NCI-H2196 (cell line): Measurements from ENCODE around the gene CDH13.

Experiments
- DNase-seq: peaks from one replicate; lab custom pipeline; 2025; ENCODE audit not compliant: unreplicated experiment; lab: John Stamatoyannopoulos, UW

Gene CDH13

GRCh38 chr16:83374979-83375378 lies 748.2 kb downstream of the CDH13 start:
- no peak for DNase-seq

- no peak for DNase-seq
These were observed 763.0 kb downstream of the CDH13 start for GRCh38 chr16:83389751-83390150.

GRCh38 chr16:83390759-83391158 lies 764.0 kb downstream of the CDH13 start:
- no peak for DNase-seq

- no peak for DNase-seq
These were observed 766.0 kb downstream of the CDH13 start for GRCh38 chr16:83392743-83393142.

GRCh38 chr16:83393196-83393981 lies 766.6 kb downstream of the CDH13 start:
- DNase-seq = no peak

GRCh38 chr16:83397601-83398291 lies 771.0 kb downstream of the CDH13 start:
- DNase-seq = no peak

GRCh38 chr16:83400234-83400633 lies 773.5 kb downstream of the CDH13 start:
- no peak for DNase-seq

- no peak for DNase-seq
These were observed 775.5 kb downstream of the CDH13 start for GRCh38 chr16:83402160-83402814.

- no peak for DNase-seq
These were observed 776.2 kb downstream of the CDH13 start for GRCh38 chr16:83402967-83403366.

- no peak for DNase-seq
These were observed 777.0 kb downstream of the CDH13 start for GRCh38 chr16:83403761-83404160.

GRCh38 chr16:83404261-83404660 lies 777.5 kb downstream of the CDH13 start:
- DNase-seq = no peak

- DNase-seq = no peak
These were observed 781.2 kb downstream of the CDH13 start for GRCh38 chr16:83407928-83408327.

GRCh38 chr16:83409347-83409746 lies 782.6 kb downstream of the CDH13 start:
- no peak for DNase-seq

- DNase-seq = no peak
These were observed 791.8 kb downstream of the CDH13 start for GRCh38 chr16:83418565-83418964.

- DNase-seq = no peak
These were observed 793.5 kb downstream of the CDH13 start for GRCh38 chr16:83420206-83420760.

- DNase-seq = no peak
These were observed 806.4 kb downstream of the CDH13 start for GRCh38 chr16:83433201-83433600.

- no peak for DNase-seq
These were observed 810.3 kb downstream of the CDH13 start for GRCh38 chr16:83437036-83437435.

- no peak for DNase-seq
These were observed 811.6 kb downstream of the CDH13 start for GRCh38 chr16:83438326-83438725.

GRCh38 chr16:83439412-83439811 lies 812.6 kb downstream of the CDH13 start:
- no peak for DNase-seq

GRCh38 chr16:83441517-83441916 lies 814.7 kb downstream of the CDH13 start:
- DNase-seq = no peak

- DNase-seq = no peak
These were observed 817.2 kb downstream of the CDH13 start for GRCh38 chr16:83443972-83444371.

- no peak for DNase-seq
These were observed 820.8 kb downstream of the CDH13 start for GRCh38 chr16:83447560-83447959.
